Endothelial cell of umbilical vein (primary cell): Measurements from ENCODE around the gene ETS2. TPM values are rescaled to one million over a fixed set of nuclear protein-coding genes. Genes with fewer than 3 reads are reported as not detected.

Experiments used
- BruUV-seq: library from RNA; stranded (reverse); fragments of 400-500 nt; replicated peaks from 2 replicates; lab custom pipeline; 2021; lab: Mats Ljungman, UMichigan
- CTCF ChIA-PET: fragments of 300-600, 350-600 bp; sonication (Branson Sonifier 250); formaldehyde crosslinking; loops from one replicate; lab custom pipeline; 2021; ENCODE audit warnings: antibody characterized with exemption, inconsistent platforms; lab: Charles Lee
- POLR2A ChIA-PET: fragments of 300-600, 350-600 bp; sonication (Branson Sonifier 250); formaldehyde crosslinking; loops from one replicate; lab custom pipeline; 2021; ENCODE audit warnings: antibody characterized with exemption, inconsistent platforms; lab: Charles Lee
- DNase-seq: peaks from one replicate; pipeline ENCODE4 v3.0.0-alpha.2; 2011; ENCODE audit warnings: low read depth, low spot score
- FAIRE-seq: peaks from 2 replicates; lab custom pipeline; 2011; peaks lifted over from hg19 to GRCh38; lab: Jason Lieb, UNC
- H2AFZ ChIP-seq: 2 replicates; pipeline ENCODE4 v1.6.0; 2012; ENCODE audit warnings: low read depth, low read length, control low read depth, inconsistent platforms
- H3K27ac ChIP-seq: 2 replicates; pipeline ENCODE4 v1.5.1; 2011; ENCODE audit warnings: low read depth, mild to moderate bottlenecking, control low read depth, low read length, moderate library complexity; ENCODE audit not compliant: insufficient read depth
- H3K27me3 ChIP-seq, 2 experiments: 2 replicates each; pipeline versions ENCODE4 v1.6.0 to v1.6.1; 2011; ENCODE audit warnings: low read length in 2 of 2, mixed read lengths in 1 of 2; ENCODE audit not compliant: control insufficient read depth in 2 of 2, insufficient read depth in 2 of 2
- H3K36me3 ChIP-seq, 2 experiments: 2 replicates in 1 of 2; 3 replicates in 1 of 2; pipeline ENCODE4 v1.5.1; 2011; ENCODE audit warnings: low read length in 2 of 2, mild to moderate bottlenecking in 1 of 2, moderate library complexity in 1 of 2; ENCODE audit not compliant: control insufficient read depth in 2 of 2, insufficient read depth in 2 of 2; ENCODE audit errors: extremely low read depth in 1 of 2
- H3K4me1 ChIP-seq: 3 replicates; pipeline ENCODE4 v1.5.1; 2011; ENCODE audit warnings: mild to moderate bottlenecking, low read length; ENCODE audit not compliant: control insufficient read depth, insufficient read depth; ENCODE audit errors: extremely low read depth
- H3K4me2 ChIP-seq: 2 replicates; pipeline ENCODE4 v1.6.1; 2011; ENCODE audit warnings: low read length, control low read depth, mixed read lengths; ENCODE audit not compliant: insufficient read depth
- H3K4me3 ChIP-seq, 3 experiments: fragments of 200-600 bp in 1 of 3; sonication (generic), shearing (Covaris generic) in 1 of 3; replicated peaks in 1 of 3; 2 replicates each; pipeline ENCODE4 v1.5.1; 2011 to 2016; ENCODE audit warnings: control low read depth in 3 of 3, low read length in 3 of 3, mild to moderate bottlenecking in 2 of 3, inconsistent platforms in 1 of 3, low read depth in 1 of 3, moderate library complexity in 1 of 3; ENCODE audit not compliant: insufficient read depth in 1 of 3
- H3K79me2 ChIP-seq: 2 replicates; pipeline ENCODE4 v1.6.0; 2012; ENCODE audit warnings: low read length, inconsistent platforms; ENCODE audit not compliant: control insufficient read depth, insufficient read depth
- H3K9ac ChIP-seq: replicated peaks from 2 replicates; pipeline ENCODE3; 2011; ENCODE audit warnings: low read length, control low read depth; ENCODE audit not compliant: insufficient read depth; ENCODE audit errors: extremely low read depth
- H3K9me1 ChIP-seq: replicated peaks from 3 replicates; pipeline ENCODE4 v1.6.0; 2011; ENCODE audit warnings: mild to moderate bottlenecking, low read length; ENCODE audit not compliant: control insufficient read depth, insufficient read depth; ENCODE audit errors: extremely low read depth
- H3K9me3 ChIP-seq: replicated peaks from 2 replicates; pipeline ENCODE4 v1.5.1; 2012; ENCODE audit warnings: low read length, inconsistent platforms; ENCODE audit not compliant: control insufficient read depth, insufficient read depth
- H4K20me1 ChIP-seq: replicated peaks from 2 replicates; pipeline ENCODE3; 2011; ENCODE audit warnings: mild to moderate bottlenecking, low read length; ENCODE audit not compliant: control insufficient read depth, insufficient read depth; ENCODE audit errors: extremely low read depth
- EZH2 ChIP-seq: IDR thresholded peaks from 2 replicates; pipeline ENCODE4 v1.6.1; 2012; ENCODE audit warnings: borderline replicate concordance, low read depth, mild to moderate bottlenecking, moderate library complexity, low read length, inconsistent platforms; ENCODE audit not compliant: severe bottlenecking
- FOS ChIP-seq: IDR thresholded peaks from 2 replicates; pipeline ENCODE4 v1.6.1; 2011; ENCODE audit warnings: mild to moderate bottlenecking, low read length, moderate library complexity, borderline replicate concordance; ENCODE audit not compliant: insufficient read depth
- GATA2 ChIP-seq: IDR thresholded peaks from 2 replicates; pipeline ENCODE4 v1.7.0; 2011; ENCODE audit warnings: low read depth, mild to moderate bottlenecking, moderate library complexity, mixed read lengths, low read length; ENCODE audit not compliant: insufficient read length, insufficient read depth
- JUN ChIP-seq: IDR thresholded peaks from 2 replicates; pipeline ENCODE4 v1.6.1; 2011; ENCODE audit warnings: borderline replicate concordance, low read depth; ENCODE audit not compliant: insufficient read length, insufficient read depth
- MYC ChIP-seq: IDR thresholded peaks from one replicate; pipeline ENCODE4 v1.6.1; 2011; ENCODE audit warnings: mild to moderate bottlenecking, low read depth, low read length
- POLR2A ChIP-seq: IDR thresholded peaks from 2 replicates; pipeline ENCODE4 v1.6.1; 2012; ENCODE audit warnings: low read depth, mild to moderate bottlenecking, control low read depth, low read length
- POLR2AphosphoS5 ChIP-seq: IDR thresholded peaks from 2 replicates; pipeline ENCODE4 v1.6.1; 2012; ENCODE audit warnings: low read depth, mild to moderate bottlenecking, control low read depth, low read length, moderate library complexity; ENCODE audit not compliant: insufficient read depth
- dilution Hi-C: fragments of 300-500 bp; cut with MboI; formaldehyde crosslinking; loops from one replicate; pipeline ENCODE4 v1.15.0; 2019; ENCODE audit warnings: low sequenced_read_pairs; ENCODE audit not compliant: extremely low pct_ligation_motif_present
- intact Hi-C: fragments of 100-400 bp; cut with micrococcal nuclease; formaldehyde crosslinking; loops from one replicate; pipeline ENCODE4 v1.10.0; 2022
- polyA plus RNA-seq, 4 experiments: library from polyadenylated mRNA; depleted of rRNA in 3 of 4; stranded (reverse) in 3 of 4; unstranded in 1 of 4; fragments of >200 nt; gene quantifications; 2 replicates each; pipeline versions ENCODE4 v1.2.1 to v1.2.3, GENCODE V29; 2011 to 2012; ENCODE audit warnings: missing spikeins in 1 of 4
- total RNA-seq: library from RNA; stranded (reverse); gene quantifications from 2 replicates; pipeline ENCODE4 v1.2.3, GENCODE V29; 2021
- TF ChIP-seq, protein P1 (sequence below), 2 donors: IDR thresholded peaks; 1 replicate in 1 of 2; 2 replicates in 1 of 2; pipeline ENCODE4 v1.5.1; 2011; ENCODE audit warnings: low read length in 2 of 2, mild to moderate bottlenecking in 2 of 2, moderate library complexity in 2 of 2, control low read depth in 1 of 2, inconsistent platforms in 1 of 2, low read depth in 1 of 2; ENCODE audit not compliant: insufficient read depth in 1 of 2; ENCODE audit errors: extremely low read depth in 1 of 2
- TF ChIP-seq, protein P2 (sequence below): IDR thresholded peaks from 2 replicates; pipeline ENCODE4 v1.6.1; 2011; ENCODE audit not compliant: insufficient read depth, insufficient read length

ETS2 gene
- total and polyA plus RNA-seq, 2 donors (not counting 3 experiments of a cell fraction or from before 2014, with no cell fraction given): 16.3 to 54.5 TPM

GRCh38 chr21:38760017-38760761, 45.5 kb upstream of the ETS2 start:
- no TSS peak for BruUV-seq
- Histone ChIP-seq H4K20me1 (no peaks in the 10 kb centered on the region), H3K36me3 (no peaks in the 10 kb centered on the region), H3K4me3 (no peak overlapping the region), H3K9ac (no peak overlapping the region), H3K27me3 (peaks cover 0 to under 1% of the 10 kb centered on the region in 2 experiments), H3K27ac (no peak overlapping the region), H3K79me2 (no peaks in the 10 kb centered on the region), H3K4me2 (no peak overlapping the region), H3K9me3 (no peaks in the 10 kb centered on the region), H3K4me1 (peaks cover 9% of the 10 kb centered on the region), H3K9me1 (no peaks in the 10 kb centered on the region), H2AFZ (no peak overlapping the region)
- dilution Hi-C loops: no loop called here
- ChIA-PET POLR2A (no interaction called here), CTCF (interaction anchor here (1.2 to 1.8 kb wide), 2 partner anchors 9 to 378 kb away, joined by 3 to 13 read pairs; no protein-coding TSS in a partner anchor)
- intact Hi-C loops: no loop called here
- TF ChIP-seq POLR2AphosphoS5 (no peak), GATA2 (no peak), POLR2A (no peak), MYC (no peak), FOS (no peak), JUN (no peak), EZH2 (no peak)
- TF ChIP-seq, protein P1, sequence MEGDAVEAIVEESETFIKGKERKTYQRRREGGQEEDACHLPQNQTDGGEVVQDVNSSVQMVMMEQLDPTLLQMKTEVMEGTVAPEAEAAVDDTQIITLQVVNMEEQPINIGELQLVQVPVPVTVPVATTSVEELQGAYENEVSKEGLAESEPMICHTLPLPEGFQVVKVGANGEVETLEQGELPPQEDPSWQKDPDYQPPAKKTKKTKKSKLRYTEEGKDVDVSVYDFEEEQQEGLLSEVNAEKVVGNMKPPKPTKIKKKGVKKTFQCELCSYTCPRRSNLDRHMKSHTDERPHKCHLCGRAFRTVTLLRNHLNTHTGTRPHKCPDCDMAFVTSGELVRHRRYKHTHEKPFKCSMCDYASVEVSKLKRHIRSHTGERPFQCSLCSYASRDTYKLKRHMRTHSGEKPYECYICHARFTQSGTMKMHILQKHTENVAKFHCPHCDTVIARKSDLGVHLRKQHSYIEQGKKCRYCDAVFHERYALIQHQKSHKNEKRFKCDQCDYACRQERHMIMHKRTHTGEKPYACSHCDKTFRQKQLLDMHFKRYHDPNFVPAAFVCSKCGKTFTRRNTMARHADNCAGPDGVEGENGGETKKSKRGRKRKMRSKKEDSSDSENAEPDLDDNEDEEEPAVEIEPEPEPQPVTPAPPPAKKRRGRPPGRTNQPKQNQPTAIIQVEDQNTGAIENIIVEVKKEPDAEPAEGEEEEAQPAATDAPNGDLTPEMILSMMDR (IDR thresholded peaks at IDR 0.05; ENCODE audit: extremely low read depth in 1 of 2, insufficient read depth in 1 of 2, low read depth in 1 of 2, low read length in 2 of 2): no peak
- TF ChIP-seq, protein P2, sequence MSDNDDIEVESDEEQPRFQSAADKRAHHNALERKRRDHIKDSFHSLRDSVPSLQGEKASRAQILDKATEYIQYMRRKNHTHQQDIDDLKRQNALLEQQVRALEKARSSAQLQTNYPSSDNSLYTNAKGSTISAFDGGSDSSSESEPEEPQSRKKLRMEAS: no peak
- FAIRE-seq (no peak), DNase-seq (no peak)
